ENCODE measurements around the gene CENPP. TPM values are rescaled to one million over a fixed set of nuclear protein-coding genes. Genes with fewer than 3 reads are reported as not detected.

Gene CENPP
- total RNA-seq, 2 donors from 2014 or later: 0.78 to 2.3 TPM

GRCh38 chr9:92324431-92324830 is 1.3 kb upstream of the CENPP start:
- intact Hi-C loops (cut with DNase I): no loop called here

DNA sequence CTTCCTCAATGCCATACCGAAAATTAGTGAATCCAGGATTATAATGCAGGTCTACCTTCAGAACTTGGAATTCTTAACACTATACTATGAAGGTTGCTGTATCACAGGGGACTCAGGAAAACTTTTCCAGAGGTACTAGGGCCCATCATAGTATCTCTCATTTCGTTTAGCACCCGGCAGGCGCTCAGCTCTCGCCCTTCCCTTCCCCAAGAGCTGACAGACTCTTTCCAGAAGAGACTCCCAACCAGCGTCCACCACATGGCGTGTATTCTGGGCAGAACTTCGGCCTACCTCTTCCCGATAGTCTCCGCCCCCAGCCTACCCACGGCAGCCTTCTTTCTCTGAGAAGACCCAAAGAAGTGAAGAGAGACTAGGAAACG is 874 bp upstream of the CENPP start:
- no peak for DNase-seq
- H3K4me1 ChIP-seq: peaks cover 23% of the 10 kb centered on the region
- intact Hi-C loops (cut with DNase I): no loop called here

More at GRCh38 chr9:92324431-92324830, 1.3 kb upstream of the CENPP start:
- 9 to 11% methylated on average over 2 of the region's 2 CpGs for WGBS, 2 donors
- Histone ChIP-seq H3K9me3 (no peaks in the 10 kb centered on the region), H3K36me3 (replicated peaks in 1 of 2; ENCODE audit: insufficient read depth in 1 of 2, low read depth in 2 of 2) (peaks cover 0 to 5% of the 10 kb centered on the region in 2 donors), H3K27ac (peak overlapping the region in 3 of 4 donors; percentile 97 to 98 (median 97)), H3K4me3 (peak overlapping the region; percentile 70 to 81), H3K27me3 (no peaks in the 10 kb centered on the region), H3K4me1 (peaks cover 23% of the 10 kb centered on the region)
- ATAC-seq: no peak
- TF ChIP-seq POLR2A (IDR thresholded peaks at IDR 0.05): no peak
- TF ChIP-seq, protein P1, sequence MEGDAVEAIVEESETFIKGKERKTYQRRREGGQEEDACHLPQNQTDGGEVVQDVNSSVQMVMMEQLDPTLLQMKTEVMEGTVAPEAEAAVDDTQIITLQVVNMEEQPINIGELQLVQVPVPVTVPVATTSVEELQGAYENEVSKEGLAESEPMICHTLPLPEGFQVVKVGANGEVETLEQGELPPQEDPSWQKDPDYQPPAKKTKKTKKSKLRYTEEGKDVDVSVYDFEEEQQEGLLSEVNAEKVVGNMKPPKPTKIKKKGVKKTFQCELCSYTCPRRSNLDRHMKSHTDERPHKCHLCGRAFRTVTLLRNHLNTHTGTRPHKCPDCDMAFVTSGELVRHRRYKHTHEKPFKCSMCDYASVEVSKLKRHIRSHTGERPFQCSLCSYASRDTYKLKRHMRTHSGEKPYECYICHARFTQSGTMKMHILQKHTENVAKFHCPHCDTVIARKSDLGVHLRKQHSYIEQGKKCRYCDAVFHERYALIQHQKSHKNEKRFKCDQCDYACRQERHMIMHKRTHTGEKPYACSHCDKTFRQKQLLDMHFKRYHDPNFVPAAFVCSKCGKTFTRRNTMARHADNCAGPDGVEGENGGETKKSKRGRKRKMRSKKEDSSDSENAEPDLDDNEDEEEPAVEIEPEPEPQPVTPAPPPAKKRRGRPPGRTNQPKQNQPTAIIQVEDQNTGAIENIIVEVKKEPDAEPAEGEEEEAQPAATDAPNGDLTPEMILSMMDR (IDR thresholded peaks at IDR 0.05): no peak
- no peak for DNase-seq

DNA sequence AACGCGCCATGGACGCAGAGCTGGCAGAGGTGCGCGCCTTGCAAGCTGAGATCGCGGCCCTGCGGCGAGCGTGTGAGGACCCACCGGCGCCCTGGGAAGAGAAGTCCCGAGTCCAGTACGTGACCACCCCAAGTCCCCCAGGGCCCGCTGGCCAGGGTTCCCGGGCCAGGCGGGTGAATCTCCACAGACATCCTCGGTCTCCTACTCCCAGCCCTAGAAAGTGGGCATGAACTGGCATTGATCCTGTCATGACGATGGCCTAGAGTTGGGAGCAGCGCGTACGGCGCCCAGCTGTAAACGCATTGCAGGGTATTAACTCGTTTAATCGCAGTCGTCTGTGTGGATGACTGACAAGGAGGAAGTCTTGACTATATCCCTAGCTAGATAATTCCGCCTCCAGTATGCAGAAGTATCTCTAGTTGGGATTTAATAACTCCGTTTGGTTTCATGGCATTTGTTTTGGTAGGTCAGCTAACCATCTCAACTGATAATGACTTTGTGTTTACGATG is 293 bp downstream of the CENPP start:
- H3K9me3 ChIP-seq: no peaks in the 10 kb centered on the region
- H3K36me3 ChIP-seq (replicated peaks in 1 of 2; ENCODE audit: insufficient read depth in 1 of 2, low read depth in 2 of 2): no peaks in the 10 kb centered on the region
- TF ChIP-seq, protein P1 (IDR thresholded peaks at IDR 0.05): no peak
- TF ChIP-seq POLR2A (IDR thresholded peaks at IDR 0.05): no peak
- no peaks in the 10 kb centered on the region for H3K27me3 ChIP-seq
- DNase-seq: no peak
- peak overlapping the region; percentile 93 to 98 (median 97) for H3K27ac ChIP-seq
- WGBS, 2 donors: 1 to 2% methylated on average over 7 to 30 of the region's 30 CpGs
- H3K4me3 ChIP-seq: peak overlapping the region; percentile 70 to 81
- intact Hi-C loops (cut with DNase I): no loop called here
- ATAC-seq: no peak
- H3K4me1 ChIP-seq: peaks cover 23% of the 10 kb centered on the region

More for the DNA sequence above, 874 bp upstream of the CENPP start:
- peak overlapping the region; percentile 93 to 98 (median 97) for H3K27ac ChIP-seq
- H3K4me3 ChIP-seq: peak overlapping the region; percentile 70 to 81
- H3K27me3 ChIP-seq: no peaks in the 10 kb centered on the region
- no peak for TF ChIP-seq POLR2A (IDR thresholded peaks at IDR 0.05)
- TF ChIP-seq, protein P1 (IDR thresholded peaks at IDR 0.05): no peak
- H3K9me3 ChIP-seq: no peaks in the 10 kb centered on the region
- H3K36me3 ChIP-seq (replicated peaks in 1 of 2; ENCODE audit: insufficient read depth in 1 of 2, low read depth in 2 of 2): peaks cover 0 to under 1% of the 10 kb centered on the region in 2 donors
- peak; percentile 50 for ATAC-seq
- WGBS, 2 donors: 0% methylated on average over 10 to 12 of the region's 12 CpGs

GRCh38 chr9:92327283-92327850 is 1.6 kb downstream of the CENPP start:
- no peak overlapping the region for H3K27ac ChIP-seq
- no peak overlapping the region for H3K4me3 ChIP-seq
- no peaks in the 10 kb centered on the region for H3K9me3 ChIP-seq
- WGBS, 2 donors: 57 to 58% methylated on average over 2 of the region's 2 CpGs
- ATAC-seq (no peak), DNase-seq (no peak)
- intact Hi-C loops (cut with DNase I): no loop called here
- no peaks in the 10 kb centered on the region for H3K36me3 ChIP-seq (replicated peaks in 1 of 2; ENCODE audit: insufficient read depth in 1 of 2, low read depth in 2 of 2)
- no peaks in the 10 kb centered on the region for H3K27me3 ChIP-seq
- TF ChIP-seq, protein P1 (IDR thresholded peaks at IDR 0.05): no peak
- TF ChIP-seq POLR2A (IDR thresholded peaks at IDR 0.05): no peak
- H3K4me1 ChIP-seq: peaks cover 23% of the 10 kb centered on the region

DNA sequence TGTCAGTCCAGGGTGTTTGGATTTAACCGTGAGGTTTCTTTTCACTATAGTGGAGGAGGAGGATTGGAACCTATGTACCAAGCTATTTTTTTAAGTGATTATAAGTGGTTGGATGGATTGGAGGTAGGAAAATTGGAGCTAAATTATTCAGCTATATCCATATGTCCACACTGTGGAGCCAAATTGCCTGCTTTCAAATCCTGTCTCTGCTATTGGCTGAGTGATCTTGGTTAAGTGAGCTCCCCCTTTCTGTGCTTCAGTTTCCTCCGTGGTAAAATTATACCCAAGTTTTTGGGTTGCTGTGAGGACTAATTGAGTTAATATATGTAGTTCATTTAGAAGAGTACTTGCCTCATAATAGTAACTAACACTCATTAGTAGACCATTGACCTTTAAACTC is 2.5 kb downstream of the CENPP start:
- WGBS, 2 donors: 40 to 54% methylated on average over 2 of the region's 2 CpGs
- TF ChIP-seq, protein P1 (IDR thresholded peaks at IDR 0.05): no peak
- TF ChIP-seq POLR2A (IDR thresholded peaks at IDR 0.05): no peak
- ATAC-seq (no peak), DNase-seq (no peak)
- no peaks in the 10 kb centered on the region for H3K36me3 ChIP-seq (replicated peaks in 1 of 2; ENCODE audit: insufficient read depth in 1 of 2, low read depth in 2 of 2)
- no peaks in the 10 kb centered on the region for H3K9me3 ChIP-seq
- no peaks in the 10 kb centered on the region for H3K27me3 ChIP-seq
- peaks cover 23% of the 10 kb centered on the region for H3K4me1 ChIP-seq
- no peak overlapping the region for H3K27ac ChIP-seq
- intact Hi-C loops (cut with DNase I): no loop called here
- H3K4me3 ChIP-seq: no peak overlapping the region

Measured in body of pancreas (tissue), 4 donors.